ENCODE measurements around the gene WDR46. TPM values are rescaled to one million over a fixed set of nuclear protein-coding genes. Genes with fewer than 3 reads are reported as not detected.

Gene WDR46
- total RNA-seq, 3 donors from 2014 or later = 188 to 198 (median 197) TPM

DNA sequence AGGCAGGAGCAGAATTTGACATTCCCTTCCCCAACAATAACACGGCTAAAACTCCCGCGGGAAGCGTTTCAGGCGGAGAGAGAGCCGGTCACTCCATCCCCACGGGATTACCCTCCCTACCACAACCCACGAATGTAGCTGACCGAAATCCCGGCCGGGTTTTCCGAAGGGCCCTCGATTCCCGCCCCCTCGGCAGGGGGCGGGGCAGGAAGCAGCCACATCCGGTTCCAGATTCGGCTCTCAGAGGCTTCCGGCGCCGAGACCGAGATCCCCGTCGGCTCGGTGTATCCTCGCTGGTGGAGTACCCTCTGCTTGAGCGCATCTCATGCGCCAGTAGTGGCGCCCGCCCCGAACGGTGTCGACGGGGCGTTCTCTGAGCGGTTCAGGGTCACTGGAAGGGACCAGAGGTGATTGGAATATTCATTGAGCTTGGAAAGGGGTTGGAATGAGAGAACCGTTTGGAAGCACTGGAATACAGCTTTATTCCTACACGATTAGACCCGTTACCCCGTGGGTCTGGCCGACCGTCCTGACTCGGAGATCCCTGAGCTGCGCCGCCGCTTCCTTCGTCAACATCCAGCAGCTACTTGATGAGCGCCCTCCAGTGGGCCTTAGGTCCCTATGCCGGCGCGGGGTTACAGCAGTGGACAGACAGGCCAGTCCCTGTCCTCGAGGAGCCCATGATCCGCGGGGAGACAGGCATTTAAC lies 10.4 kb upstream of the WDR46 start:
- Mint-ChIP-seq H3K4me1 (ENCODE audit: low read depth) (peaks cover 36% of the 10 kb centered on the region), H3K4me3 (peak overlapping the region; percentile 94), H3K36me3 (ENCODE audit: insufficient read depth) (peaks cover 20% of the 10 kb centered on the region), H3K27me3 (ENCODE audit: low read depth) (no peaks in the 10 kb centered on the region), H3K9me3 (no peaks in the 10 kb centered on the region)
- ATAC-seq (peak; percentile 88), DNase-seq (peak; percentile 91)

DNA sequence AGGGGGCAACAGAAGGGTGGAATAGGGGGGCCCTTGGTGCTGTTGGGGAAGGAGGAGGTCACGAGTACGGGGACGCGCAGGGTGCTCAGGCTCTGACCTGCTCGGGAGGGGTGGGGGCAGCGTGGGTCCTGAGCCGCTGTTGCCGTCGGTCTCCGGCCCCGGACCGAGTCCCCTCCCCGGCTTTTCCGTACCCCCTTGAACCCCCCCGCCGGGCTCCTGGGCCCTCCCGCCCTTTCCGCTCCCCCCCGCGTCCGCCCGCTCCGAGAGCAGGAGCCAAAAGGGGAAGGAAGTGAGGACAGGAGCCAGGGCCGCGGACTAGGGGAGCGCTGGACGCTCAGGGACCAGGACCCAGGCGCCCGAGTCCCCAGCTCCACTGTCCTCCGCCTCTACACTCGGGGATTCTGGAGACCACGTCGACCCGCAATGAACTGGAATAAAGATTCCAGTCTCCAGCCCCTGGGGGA lies 9.8 kb upstream of the WDR46 start, which contains the start of gene RGL2:
TSS of gene RGL2 (minus strand) at position 170 of the 464 bp plus-strand sequence. CDS start 332 bp downstream, outside the sequence.
- ATAC-seq (peak; percentile 27 to 29), DNase-seq (peak; percentile 52)
- H3K4me1 Mint-ChIP-seq (ENCODE audit: low read depth) = peaks cover 36% of the 10 kb centered on the region
- H3K27me3 Mint-ChIP-seq (ENCODE audit: low read depth) = no peaks in the 10 kb centered on the region
- peak within 1 kb of the TSS; percentile 94 for H3K4me3 Mint-ChIP-seq
- no peaks in the 10 kb centered on the region for H3K9me3 Mint-ChIP-seq
- H3K36me3 Mint-ChIP-seq (ENCODE audit: insufficient read depth) = peaks cover 21% of the 10 kb centered on the region

DNA sequence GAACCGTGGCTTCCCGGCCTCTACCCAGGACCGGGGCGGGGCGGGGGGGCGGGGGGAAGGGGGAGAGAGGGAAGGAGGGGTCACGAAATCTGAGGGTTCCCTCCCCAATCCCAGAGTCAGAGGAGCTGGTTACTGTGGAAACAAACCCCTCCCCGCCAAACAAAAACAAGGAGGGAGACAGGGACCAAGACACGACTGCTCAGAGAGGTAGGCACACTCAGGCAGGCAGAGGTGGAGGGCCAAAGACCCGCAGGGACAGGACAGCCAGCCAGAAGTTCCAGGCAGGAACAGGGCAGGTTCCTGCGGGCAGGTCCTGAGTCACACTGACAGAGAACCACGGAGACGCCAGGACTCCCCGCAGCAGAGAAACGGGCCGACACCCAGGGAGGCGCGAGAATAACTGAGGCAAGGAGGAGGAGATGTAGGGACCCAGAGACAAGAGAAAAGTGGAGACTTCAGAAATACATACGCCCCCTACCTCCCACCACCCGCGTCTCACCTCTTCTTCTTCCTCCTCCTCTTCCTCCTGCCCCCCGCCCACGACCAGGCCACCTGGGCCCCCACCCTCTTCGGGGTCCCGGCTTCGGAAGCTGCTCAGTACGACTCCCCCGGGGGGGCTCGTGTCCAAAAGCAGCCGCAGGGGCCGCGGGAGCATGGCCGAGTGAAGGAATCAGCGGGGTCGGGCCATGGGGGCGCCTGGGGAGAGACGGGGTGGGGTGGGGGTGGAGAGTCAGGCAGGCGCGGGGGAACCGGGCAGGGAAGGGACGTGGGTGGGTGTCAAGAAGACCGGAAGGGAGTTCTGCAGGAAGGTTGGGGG lies 9.1 kb upstream of the WDR46 start:
- Mint-ChIP-seq H3K36me3 (ENCODE audit: insufficient read depth) (peaks cover 17% of the 10 kb centered on the region), H3K4me1 (ENCODE audit: low read depth) (peaks cover 33% of the 10 kb centered on the region), H3K4me3 (peak overlapping the region; percentile 94), H3K27me3 (ENCODE audit: low read depth) (no peaks in the 10 kb centered on the region), H3K9me3 (no peaks in the 10 kb centered on the region)
- DNase-seq (peak; percentile 29), ATAC-seq (peak; percentile 14 to 29)

DNA sequence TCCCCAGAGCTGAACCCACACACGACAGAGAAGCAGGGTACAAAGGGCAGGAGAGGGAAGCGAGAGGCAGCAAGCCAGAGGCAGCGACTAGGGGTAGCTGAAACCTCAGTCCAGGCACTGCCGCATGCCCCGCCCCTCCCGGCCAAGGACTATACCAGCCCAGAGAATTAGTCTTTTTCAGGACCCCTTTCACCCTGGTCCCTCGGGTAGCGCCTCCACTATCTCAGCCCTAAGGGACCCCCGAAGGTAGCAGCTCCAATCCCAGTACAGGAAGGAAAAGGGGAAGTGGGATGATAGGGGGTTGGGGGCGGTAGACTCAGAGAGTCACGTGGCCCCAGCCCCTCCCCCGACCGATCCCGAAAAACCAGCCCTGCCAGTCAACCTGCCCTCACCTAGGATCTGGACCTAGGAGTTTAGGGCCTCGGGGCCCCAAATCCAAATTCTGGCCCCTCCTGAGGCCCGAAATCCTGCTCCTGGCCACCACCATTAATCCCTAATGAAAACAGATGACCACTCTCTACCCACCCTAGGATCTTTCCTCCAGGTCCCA lies 8.4 kb upstream of the WDR46 start:
- DNase-seq = no peak
- H3K36me3 Mint-ChIP-seq (ENCODE audit: insufficient read depth) = peaks cover 20% of the 10 kb centered on the region
- no peaks in the 10 kb centered on the region for H3K27me3 Mint-ChIP-seq (ENCODE audit: low read depth)
- peaks cover 33% of the 10 kb centered on the region for H3K4me1 Mint-ChIP-seq (ENCODE audit: low read depth)
- H3K9me3 Mint-ChIP-seq = no peaks in the 10 kb centered on the region
- peak overlapping the region; percentile 94 for H3K4me3 Mint-ChIP-seq
- ATAC-seq = no peak

DNA sequence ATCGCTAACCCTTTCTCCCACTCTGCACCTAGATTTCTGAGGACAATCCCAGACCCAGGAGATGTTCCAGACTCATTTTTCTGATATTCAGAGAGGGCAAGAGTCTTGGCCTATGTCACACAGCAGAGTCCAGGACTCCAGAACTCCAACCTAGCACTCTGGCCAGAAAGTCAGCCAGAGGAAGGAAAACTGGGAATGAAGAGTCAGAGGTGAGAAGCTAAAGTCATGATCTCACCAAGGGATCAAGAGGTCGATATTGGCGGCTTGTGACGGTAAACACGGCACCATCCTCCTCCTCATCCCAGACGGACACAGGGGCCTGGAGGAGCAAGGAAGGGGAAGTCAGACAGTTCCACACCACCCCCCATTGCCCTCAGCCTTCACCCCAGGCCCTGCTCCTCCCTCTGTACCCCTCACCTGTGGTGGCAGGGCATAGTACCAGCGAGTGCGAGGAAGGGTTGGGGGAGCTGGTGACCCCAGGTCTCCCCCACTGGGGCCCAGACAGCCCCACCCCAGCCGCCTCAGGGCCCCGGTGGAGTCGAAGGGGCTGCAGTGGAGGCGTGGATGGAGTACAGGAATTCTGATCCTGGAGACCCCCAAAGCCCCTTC lies 7.9 kb upstream of the WDR46 start:
- ATAC-seq (no peak), DNase-seq (no peak)
- Mint-ChIP-seq H3K9me3 (no peaks in the 10 kb centered on the region), H3K27me3 (ENCODE audit: low read depth) (no peaks in the 10 kb centered on the region), H3K36me3 (ENCODE audit: insufficient read depth) (peaks cover 24% of the 10 kb centered on the region), H3K4me1 (ENCODE audit: low read depth) (peaks cover 33% of the 10 kb centered on the region), H3K4me3 (peak overlapping the region; percentile 94)

DNA sequence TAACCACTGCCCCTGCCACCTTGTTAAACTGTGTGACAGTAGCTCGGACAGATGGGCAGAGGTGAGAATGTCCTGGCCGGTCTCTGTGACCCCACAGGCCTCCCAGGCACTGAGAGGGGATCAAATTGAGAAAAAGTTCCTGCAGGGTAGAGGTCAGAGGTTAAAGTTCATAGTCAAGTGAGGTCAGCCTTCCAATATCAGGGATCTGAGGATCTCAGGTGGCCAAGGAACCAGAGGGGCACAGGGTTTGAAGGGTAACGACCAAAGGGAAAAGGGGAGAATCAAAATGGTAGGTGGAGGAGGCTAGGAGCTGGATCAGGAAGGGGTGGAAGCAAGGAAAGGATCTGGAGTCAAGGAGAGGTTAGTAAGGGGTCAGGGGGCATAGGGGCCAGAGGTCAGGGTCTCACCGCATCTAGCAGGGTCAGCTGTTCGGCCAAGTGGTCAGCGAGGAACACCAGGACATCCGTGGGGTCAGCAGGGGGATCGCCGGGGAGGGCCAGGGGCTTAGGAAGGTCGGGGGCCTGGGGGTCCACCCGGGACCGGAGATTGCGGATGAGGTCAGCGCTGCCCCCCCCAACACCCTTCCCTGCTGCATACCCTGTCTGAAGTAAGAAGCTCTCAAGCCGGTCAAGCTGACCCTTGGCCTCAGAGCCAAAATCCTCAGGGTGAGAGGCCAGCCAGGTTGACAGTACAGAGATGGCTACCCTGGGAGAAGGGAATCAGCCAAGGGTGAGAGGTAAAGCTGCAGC lies 6.8 kb upstream of the WDR46 start:
- Mint-ChIP-seq H3K36me3 (ENCODE audit: insufficient read depth) (peaks cover 26% of the 10 kb centered on the region), H3K4me1 (ENCODE audit: low read depth) (peaks cover 34% of the 10 kb centered on the region), H3K4me3 (no peak overlapping the region), H3K27me3 (ENCODE audit: low read depth) (no peaks in the 10 kb centered on the region), H3K9me3 (no peaks in the 10 kb centered on the region)
- no peak for ATAC-seq
- no peak for DNase-seq

DNA sequence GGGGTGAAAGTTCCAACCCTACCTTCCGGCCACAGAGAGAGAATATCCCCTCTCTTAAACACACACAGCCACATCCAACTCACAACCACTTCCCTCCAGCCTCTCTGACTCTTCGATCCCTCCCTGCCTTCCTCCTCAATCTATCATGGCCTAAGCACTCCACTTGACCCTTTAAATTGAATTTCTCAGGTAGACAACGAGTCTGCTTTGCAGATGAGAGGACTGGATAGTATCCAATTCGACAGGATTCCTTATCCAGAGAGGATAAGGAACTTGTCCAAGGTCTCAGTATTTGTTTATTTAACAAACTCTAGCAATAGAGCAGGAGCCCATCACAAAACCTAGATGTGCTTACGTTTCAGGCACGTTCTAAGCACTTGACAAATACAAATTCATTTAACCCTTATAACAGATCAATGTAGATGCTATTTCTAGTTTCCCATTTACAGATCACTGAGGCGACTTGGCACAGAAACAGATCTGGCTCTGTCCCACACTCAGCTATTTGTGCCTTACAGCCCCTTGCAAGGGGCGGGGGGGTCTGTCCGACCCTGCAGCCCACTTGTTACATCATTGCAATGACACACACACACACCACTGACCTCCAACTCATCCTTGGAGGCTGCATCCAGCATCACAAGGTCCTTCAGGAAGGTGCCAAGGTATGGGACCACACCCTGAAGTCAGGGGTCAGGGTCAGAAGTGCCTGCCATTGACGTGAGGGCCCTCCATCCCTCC lies 5.2 kb upstream of the WDR46 start:
- ATAC-seq = no peak
- H3K4me1 Mint-ChIP-seq (ENCODE audit: low read depth) = peaks cover 31% of the 10 kb centered on the region
- H3K36me3 Mint-ChIP-seq (ENCODE audit: insufficient read depth) = peaks cover 24% of the 10 kb centered on the region
- H3K4me3 Mint-ChIP-seq = no peak overlapping the region
- DNase-seq = no peak
- H3K27me3 Mint-ChIP-seq (ENCODE audit: low read depth) = no peaks in the 10 kb centered on the region
- no peaks in the 10 kb centered on the region for H3K9me3 Mint-ChIP-seq

DNA sequence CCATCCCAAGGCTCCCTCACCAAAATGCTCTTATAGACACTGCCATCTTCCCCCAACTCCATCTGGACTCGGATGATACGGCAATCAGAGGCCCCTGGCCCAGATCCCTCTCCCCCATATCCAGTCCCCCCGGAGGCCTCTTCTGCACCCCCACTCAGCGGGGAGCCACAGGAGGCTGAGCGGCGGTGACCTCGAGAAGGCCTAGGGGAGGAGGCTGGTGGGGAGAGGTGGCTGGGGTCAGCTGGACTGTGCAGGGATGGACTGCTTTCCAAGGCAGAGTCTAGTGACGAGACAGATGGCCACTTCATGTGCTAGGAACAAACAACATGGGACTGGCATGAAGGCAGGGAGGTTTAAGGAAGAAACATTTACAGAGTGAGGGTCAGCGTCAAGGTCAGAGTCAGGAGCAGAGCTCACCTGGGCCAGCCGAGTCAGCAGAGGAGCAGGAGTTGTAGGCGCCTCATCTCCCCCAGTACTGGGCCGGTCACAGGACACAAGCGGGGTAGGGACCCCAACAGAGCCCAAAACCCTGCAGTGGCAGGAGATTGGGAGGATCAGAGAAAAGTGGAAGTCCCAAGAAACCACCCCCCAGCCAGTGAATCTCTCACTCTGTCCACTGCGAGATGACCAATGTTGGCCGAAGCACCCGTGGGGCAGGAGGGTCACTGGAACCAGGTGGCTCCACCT lies 4.1 kb upstream of the WDR46 start:
- Mint-ChIP-seq H3K9me3 (no peaks in the 10 kb centered on the region), H3K36me3 (ENCODE audit: insufficient read depth) (peaks cover 24% of the 10 kb centered on the region), H3K27me3 (ENCODE audit: low read depth) (no peaks in the 10 kb centered on the region), H3K4me3 (peak overlapping the region; percentile 35), H3K4me1 (ENCODE audit: low read depth) (peaks cover 34% of the 10 kb centered on the region)
- no peak for ATAC-seq
- no peak for DNase-seq

DNA sequence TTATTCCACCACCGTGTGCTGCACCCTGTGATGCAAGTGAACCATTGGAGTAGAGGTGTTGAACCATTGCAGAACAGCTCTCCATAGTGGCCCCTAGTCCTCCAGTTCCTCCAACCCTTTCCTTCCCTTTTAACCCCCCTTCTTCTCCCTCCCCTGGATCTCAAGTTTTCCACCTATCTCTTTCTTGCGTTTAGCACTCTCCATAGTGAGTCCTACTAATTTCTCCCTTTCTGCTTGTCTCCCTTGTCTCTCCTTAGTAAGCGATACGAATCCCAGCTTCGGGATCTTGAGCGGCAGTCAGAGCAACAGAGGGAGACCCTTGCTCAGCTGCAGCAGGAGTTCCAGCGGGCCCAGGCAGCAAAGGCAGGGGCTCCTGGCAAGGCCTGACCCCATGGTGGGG lies 1.4 kb upstream of the WDR46 start:
- peak overlapping the region; percentile 98 for H3K4me3 Mint-ChIP-seq
- peaks cover 38% of the 10 kb centered on the region for H3K36me3 Mint-ChIP-seq (ENCODE audit: insufficient read depth)
- peaks cover 40% of the 10 kb centered on the region for H3K4me1 Mint-ChIP-seq (ENCODE audit: low read depth)
- no peak for ATAC-seq
- H3K27me3 Mint-ChIP-seq (ENCODE audit: low read depth) = no peaks in the 10 kb centered on the region
- DNase-seq = no peak
- H3K9me3 Mint-ChIP-seq = no peaks in the 10 kb centered on the region

DNA sequence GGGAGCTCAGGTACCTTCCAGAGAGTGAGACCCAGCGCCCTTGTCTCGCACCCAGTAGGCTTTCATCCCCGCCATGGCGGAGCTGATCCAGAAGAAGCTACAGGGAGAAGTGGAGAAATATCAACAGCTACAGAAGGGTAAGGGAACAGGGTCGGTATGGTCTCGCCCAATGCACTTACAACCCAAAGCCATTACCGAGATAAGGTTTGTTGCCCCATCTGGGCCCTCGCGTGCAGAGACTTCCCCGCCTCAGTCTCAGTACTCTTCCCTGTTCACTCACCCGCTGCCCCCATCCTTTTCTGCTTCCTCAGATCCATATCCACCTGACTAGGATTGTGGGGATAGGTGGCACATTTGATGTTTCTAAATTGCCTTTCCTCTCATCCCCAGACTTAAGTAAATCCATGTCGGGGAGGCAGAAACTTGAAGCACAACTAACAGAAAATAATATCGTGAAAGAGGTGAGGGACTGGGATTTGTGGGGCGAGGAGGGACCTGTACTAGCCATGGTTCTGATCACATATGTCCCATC lies 811 bp upstream of the WDR46 start:
- H3K9me3 Mint-ChIP-seq = no peaks in the 10 kb centered on the region
- no peak for DNase-seq
- H3K36me3 Mint-ChIP-seq (ENCODE audit: insufficient read depth) = peaks cover 38% of the 10 kb centered on the region
- H3K4me3 Mint-ChIP-seq = peak overlapping the region; percentile 98
- ATAC-seq = peak; percentile 23 to 24
- peaks cover 40% of the 10 kb centered on the region for H3K4me1 Mint-ChIP-seq (ENCODE audit: low read depth)
- H3K27me3 Mint-ChIP-seq (ENCODE audit: low read depth) = no peaks in the 10 kb centered on the region

DNA sequence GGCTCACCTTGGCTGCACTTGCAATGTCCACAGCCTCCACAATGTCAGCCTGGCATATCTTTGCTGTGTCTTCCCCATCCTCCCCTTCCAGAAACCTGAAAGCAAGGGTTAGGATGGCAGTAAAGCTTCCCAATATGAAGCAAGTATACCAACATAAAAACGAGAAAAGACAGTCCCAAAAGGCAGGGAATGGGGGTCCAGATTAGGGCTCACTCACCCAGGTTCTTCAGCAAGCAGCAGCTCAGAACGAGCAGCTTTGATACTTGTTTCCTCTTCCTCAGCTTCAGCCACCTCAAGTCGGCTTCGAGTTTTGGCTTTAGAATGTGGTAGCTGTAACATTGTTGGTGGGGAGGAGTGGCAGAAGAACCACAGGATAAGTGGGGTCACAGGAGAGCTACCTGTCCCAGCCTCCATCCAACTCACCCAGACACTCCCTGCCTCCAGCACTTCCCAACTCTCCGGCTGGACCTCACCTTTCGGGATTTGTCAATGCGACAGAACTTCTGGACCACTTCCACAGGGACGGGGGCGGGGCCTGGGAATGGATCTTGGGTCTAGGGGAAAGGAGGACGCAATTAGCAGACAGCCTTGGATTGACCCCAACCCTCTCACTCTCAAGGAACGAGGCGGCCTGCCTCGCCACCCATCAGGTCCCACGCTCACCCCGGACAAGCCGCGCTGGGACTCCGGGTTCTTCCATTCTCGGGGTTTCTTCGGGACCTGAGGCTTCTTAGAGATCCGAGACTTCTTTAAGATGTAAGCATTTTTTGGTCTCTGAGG lies 708 bp downstream of the WDR46 start:
- ATAC-seq = no peak
- Mint-ChIP-seq H3K27me3 (ENCODE audit: low read depth) (no peaks in the 10 kb centered on the region), H3K9me3 (no peaks in the 10 kb centered on the region), H3K4me3 (peak overlapping the region; percentile 98), H3K4me1 (ENCODE audit: low read depth) (peaks cover 38% of the 10 kb centered on the region), H3K36me3 (ENCODE audit: insufficient read depth) (peaks cover 37% of the 10 kb centered on the region)
- DNase-seq = no peak

All from activated T-cell treated with anti-CD3 and anti-CD28 coated beads, Interleukin-2, amount 50 U/mL, for 4 hours (primary cell).